Left ventricle myocardium superior (tissue), 1 donor: ENCODE data around the gene PRKG1. TPM values are rescaled to one million over a fixed set of nuclear protein-coding genes. Genes with fewer than 3 reads are reported as not detected.
A peak's percentile ranks its signal among the peaks of the same experiment; 100 is the strongest.
"Not testable (repeated sequence)": the region's sequence is repeated elsewhere in the genome, so short reads cannot be mapped to it uniquely, and the experiment has no call there.

Experiments
- ATAC-seq: fragments of 200-7000 bp; cut with Tn5 transposase; one replicate; pipeline ENCODE4 v1.9.1; 2020; ENCODE audit warnings: mild to moderate bottlenecking, moderate library complexity
- DNase-seq: peaks from one replicate; pipeline ENCODE4 v3.0.0-alpha.2; 2020
- intact Hi-C: fragments of 100-400 bp; cut with micrococcal nuclease; formaldehyde crosslinking; loops from one replicate; pipeline ENCODE4 v1.11.0; 2022
- total RNA-seq: library from RNA; stranded (reverse); fragmentation: NEBNext Ultra II Directional; extraction: Animal tissue kit (Norgen Biotek cat#: 25700); gene quantifications from one replicate; pipeline ENCODE4 v1.2.1, GENCODE V29; 2021
- donor health status: DM: no; HTN: yes; CAD: no; lungs with severe emphysema.

The PRKG1 gene
- total RNA-seq, 1 donor from 2014 or later = 24.9 TPM

GRCh38 chr10:52187521-52188258 is 1113.4 kb downstream of the PRKG1 start:
- intact Hi-C loops = no loop called here
- ATAC-seq (no peak), DNase-seq (no peak)

GRCh38 chr10:52191049-52191448 is 1116.8 kb downstream of the PRKG1 start:
- DNase-seq (no peak), ATAC-seq (no peak)
- intact Hi-C loops = no loop called here

- ATAC-seq = no peak
- intact Hi-C loops = no loop called here
- DNase-seq = no peak
Observed at GRCh38 chr10:52194191-52194590, 1119.9 kb downstream of the PRKG1 start.

- DNase-seq = no peak
- intact Hi-C loops = no loop called here
- no peak for ATAC-seq
Observed at GRCh38 chr10:52194716-52195115, 1120.4 kb downstream of the PRKG1 start.

GRCh38 chr10:52197098-52197497 is 1122.8 kb downstream of the PRKG1 start:
- no peak for ATAC-seq
- no peak for DNase-seq
- intact Hi-C loops = no loop called here

- intact Hi-C loops = no loop called here
Observed at GRCh38 chr10:52198540-52198939, 1124.3 kb downstream of the PRKG1 start.

GRCh38 chr10:52204906-52205305 is 1130.6 kb downstream of the PRKG1 start:
- ATAC-seq, intact Hi-C loops: not testable (repeated sequence)

More at GRCh38 chr10:52198540-52198939, 1124.3 kb downstream of the PRKG1 start:
- DNase-seq = no peak
- ATAC-seq = no peak

GRCh38 chr10:52208365-52208764 is 1134.1 kb downstream of the PRKG1 start:
- intact Hi-C loops = no loop called here
- DNase-seq (no peak), ATAC-seq (no peak)

More at GRCh38 chr10:52204906-52205305, 1130.6 kb downstream of the PRKG1 start:
- not testable (repeated sequence) for DNase-seq

GRCh38 chr10:52210161-52210560 is 1135.9 kb downstream of the PRKG1 start:
- ATAC-seq = no peak
- intact Hi-C loops = no loop called here

GRCh38 chr10:52212062-52212461 is 1137.8 kb downstream of the PRKG1 start:
- DNase-seq = no peak
- intact Hi-C loops = no loop called here
- ATAC-seq = peak; percentile 62

More at GRCh38 chr10:52210161-52210560, 1135.9 kb downstream of the PRKG1 start:
- no peak for DNase-seq

- DNase-seq = no peak
- ATAC-seq = no peak
- intact Hi-C loops = no loop called here
Observed at GRCh38 chr10:52212802-52213201, 1138.5 kb downstream of the PRKG1 start.

GRCh38 chr10:52213321-52213752 is 1139.0 kb downstream of the PRKG1 start:
- intact Hi-C loops = no loop called here
- ATAC-seq (peak; percentile 74), DNase-seq (no peak)

- intact Hi-C loops = loop anchor here (5.0 kb wide), 1 partner anchor 1219 kb away; no protein-coding TSS in a partner anchor
- peak; percentile 64 for ATAC-seq
- DNase-seq = no peak
Observed at GRCh38 chr10:52215745-52216361, 1141.6 kb downstream of the PRKG1 start.

- intact Hi-C loops = loop anchor here (5.0 kb wide), 1 partner anchor 1220 kb away; no protein-coding TSS in a partner anchor
- no peak for ATAC-seq
- DNase-seq = no peak
Observed at GRCh38 chr10:52216852-52217251, 1142.6 kb downstream of the PRKG1 start.

GRCh38 chr10:52217531-52217930 is 1143.2 kb downstream of the PRKG1 start:
- intact Hi-C loops = loop anchor here (5.0 kb wide), 1 partner anchor 1220 kb away; no protein-coding TSS in a partner anchor
- ATAC-seq (no peak), DNase-seq (no peak)

GRCh38 chr10:52220947-52221346 is 1146.7 kb downstream of the PRKG1 start:
- DNase-seq = no peak
- intact Hi-C loops = no loop called here
- no peak for ATAC-seq

- ATAC-seq = no peak
- intact Hi-C loops = no loop called here
- no peak for DNase-seq
Observed at GRCh38 chr10:52221923-52222322, 1147.6 kb downstream of the PRKG1 start.

- DNase-seq (no peak), ATAC-seq (no peak)
- intact Hi-C loops = no loop called here
Observed at GRCh38 chr10:52226197-52226847, 1152.0 kb downstream of the PRKG1 start.

- intact Hi-C loops = no loop called here
- DNase-seq = no peak
- ATAC-seq = no peak
Observed at GRCh38 chr10:52228556-52228955, 1154.3 kb downstream of the PRKG1 start.
